Kidney epithelial cell (primary cell): ENCODE results near the gene SSX2IP. TPM values are rescaled to one million over a fixed set of nuclear protein-coding genes. Genes with fewer than 3 reads are reported as not detected.

ENCODE experiments used
- DNase-seq: peaks from one replicate; pipeline ENCODE4 v3.0.0-alpha.2; 2010; ENCODE audit warnings: low read depth
- H3K27me3 ChIP-seq: 2 replicates; pipeline ENCODE4 v1.6.0; 2011; ENCODE audit warnings: low read length; ENCODE audit not compliant: control insufficient read depth, insufficient read depth
- H3K36me3 ChIP-seq: 2 replicates; pipeline ENCODE4 v1.5.1; 2011; ENCODE audit warnings: low read length; ENCODE audit not compliant: control insufficient read depth, insufficient read depth
- H3K4me3 ChIP-seq: 2 replicates; pipeline ENCODE4 v1.5.1; 2011; ENCODE audit warnings: low read depth, mild to moderate bottlenecking, control low read depth, low read length
- CTCF ChIP-seq: IDR thresholded peaks from 2 replicates; pipeline ENCODE4 v1.5.1; 2011; ENCODE audit warnings: mild to moderate bottlenecking, moderate library complexity, low read length, control low read depth, inconsistent platforms; ENCODE audit not compliant: insufficient read depth, poor library complexity, severe bottlenecking
- total RNA-seq: library from RNA; depleted of rRNA; stranded (reverse); fragments of >200 nt; gene quantifications from 2 replicates; pipeline ENCODE4 v1.2.3, GENCODE V29; 2015

Gene SSX2IP
- total RNA-seq, 1 donor from 2014 or later = 10.9 TPM

GRCh38 chr1:84635429-84635828, 54.8 kb downstream of the SSX2IP start:
- no peak for TF ChIP-seq CTCF
- no peak overlapping the region for H3K4me3 ChIP-seq
- H3K36me3 ChIP-seq = no peaks in the 10 kb centered on the region
- no peak for DNase-seq
- no peaks in the 10 kb centered on the region for H3K27me3 ChIP-seq

- DNase-seq = peak; percentile 57
- Histone ChIP-seq H3K27me3 (no peaks in the 10 kb centered on the region), H3K4me3 (no peak overlapping the region), H3K36me3 (no peaks in the 10 kb centered on the region)
- TF ChIP-seq CTCF = no peak
Measured at GRCh38 chr1:84634536-84635205, 55.6 kb downstream of the SSX2IP start.

DNA sequence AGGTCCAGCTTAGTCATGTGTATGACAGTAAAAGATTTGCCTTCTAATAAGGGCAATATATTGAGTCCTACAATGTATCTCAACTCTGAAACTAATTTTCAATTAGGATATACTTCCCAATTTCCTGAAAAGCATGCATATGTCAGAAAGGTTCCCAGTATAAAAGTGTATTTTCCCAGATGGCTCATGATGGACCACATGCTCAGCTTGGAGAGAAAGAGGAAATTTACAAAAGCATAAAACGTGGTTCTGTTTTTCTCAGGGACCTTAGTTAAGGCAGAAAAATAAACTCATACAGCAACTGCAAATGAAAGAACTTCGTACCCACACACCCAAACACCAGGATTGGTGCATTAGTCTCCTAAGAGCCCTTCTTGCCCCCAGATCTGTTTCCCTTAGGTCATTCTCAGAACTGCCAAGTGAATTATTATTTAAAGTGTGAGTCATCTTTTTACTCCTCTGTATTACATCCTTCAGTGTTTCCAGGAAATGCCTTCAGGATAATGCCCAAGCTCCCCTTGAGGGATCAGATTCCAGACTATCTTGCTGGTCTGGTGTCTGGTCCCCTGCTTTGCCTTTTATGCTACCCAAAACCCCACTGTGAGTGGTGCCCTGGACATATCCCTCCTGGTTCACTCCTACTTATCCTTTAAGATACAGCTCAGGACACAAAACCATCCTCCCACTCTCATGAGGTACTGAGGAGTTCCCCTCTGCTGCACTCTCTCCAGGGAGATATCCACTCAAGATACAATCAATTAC, 57.4 kb downstream of the SSX2IP start:
- no peaks in the 10 kb centered on the region for H3K36me3 ChIP-seq
- no peaks in the 10 kb centered on the region for H3K27me3 ChIP-seq
- no peak for TF ChIP-seq CTCF
- no peak overlapping the region for H3K4me3 ChIP-seq
- DNase-seq = peak; percentile 70

DNA sequence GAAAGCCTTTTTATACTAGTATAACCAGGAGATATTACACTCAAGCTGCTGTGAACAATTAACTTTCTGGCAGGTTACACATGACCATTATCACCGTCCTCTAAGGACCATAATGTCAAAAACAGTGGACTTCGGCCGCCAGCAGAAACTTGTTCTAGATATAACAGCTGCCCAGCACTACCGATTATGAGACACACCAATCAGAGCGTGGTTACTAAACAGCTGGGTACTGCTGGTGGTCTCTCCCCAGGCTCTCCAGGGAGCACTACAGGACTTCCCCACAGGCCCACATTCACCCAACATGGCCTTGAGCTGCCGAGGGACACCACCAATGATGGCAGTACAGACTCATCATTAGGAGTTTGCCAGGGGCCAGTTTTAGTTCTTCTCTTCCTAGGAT, 58.1 kb downstream of the SSX2IP start:
- no peak for TF ChIP-seq CTCF
- no peaks in the 10 kb centered on the region for H3K36me3 ChIP-seq
- no peak overlapping the region for H3K4me3 ChIP-seq
- no peaks in the 10 kb centered on the region for H3K27me3 ChIP-seq
- no peak for DNase-seq

- no peak overlapping the region for H3K4me3 ChIP-seq
- DNase-seq = no peak
- no peak for TF ChIP-seq CTCF
- no peaks in the 10 kb centered on the region for H3K27me3 ChIP-seq
- H3K36me3 ChIP-seq = no peaks in the 10 kb centered on the region
Measured at GRCh38 chr1:84624876-84625275, 65.4 kb downstream of the SSX2IP start.

GRCh38 chr1:84621553-84621952, 68.7 kb downstream of the SSX2IP start:
- TF ChIP-seq CTCF = no peak
- no peaks in the 10 kb centered on the region for H3K36me3 ChIP-seq
- no peak for DNase-seq
- H3K27me3 ChIP-seq = no peaks in the 10 kb centered on the region
- no peak overlapping the region for H3K4me3 ChIP-seq
